Muscle of leg (tissue), 11 donors: ENCODE data around the gene KCND2. TPM values are rescaled to one million over a fixed set of nuclear protein-coding genes. Genes with fewer than 3 reads are reported as not detected.
"Not testable (repeated sequence)": the region's sequence is repeated elsewhere in the genome, so short reads cannot be mapped to it uniquely, and the experiment has no call there.

ENCODE experiments used
- DNase-seq: peaks from one replicate; pipeline ENCODE4 v3.0.0; 2013
- H3K27ac ChIP-seq: one replicate; pipeline ENCODE4 v1.5.1; 2013; ENCODE audit warnings: mild to moderate bottlenecking, low read length, control low read depth
- H3K27me3 ChIP-seq: one replicate; pipeline ENCODE4 v1.6.1; 2013; ENCODE audit warnings: low read length; ENCODE audit not compliant: control insufficient read depth, insufficient read depth
- H3K36me3 ChIP-seq: one replicate; pipeline ENCODE4 v1.6.1; 2013; ENCODE audit warnings: low read length; ENCODE audit not compliant: control insufficient read depth, insufficient read depth
- H3K4me1 ChIP-seq: one replicate; pipeline ENCODE4 v1.6.1; 2013; ENCODE audit warnings: low read length; ENCODE audit not compliant: control insufficient read depth, insufficient read depth
- H3K4me3 ChIP-seq: one replicate; pipeline ENCODE4 v1.5.1; 2013; ENCODE audit warnings: low read length, control low read depth
- H3K9me3 ChIP-seq: replicated peaks from 2 replicates; pipeline ENCODE4 v1.6.1; 2013; ENCODE audit warnings: low read depth, low read length; ENCODE audit not compliant: control insufficient read depth
- WGBS: methylation state at CpG from one replicate; pipeline ENCODE4 v1.1.5; 2013; ENCODE audit warnings: missing lambda C conversion rate; ENCODE audit not compliant: insufficient coverage; 5-methylcytosine and 5-hydroxymethylcytosine counted together
- polyA plus RNA-seq, 8 donors: library from polyadenylated mRNA; unstranded; fragments of 120-200 nt; gene quantifications; one replicate each; pipeline versions ENCODE4 v1.2.1 to v1.2.3, GENCODE V29; 2013; ENCODE audit warnings: inconsistent platforms in 1 of 8, low replicate concordance in 1 of 8; ENCODE audit not compliant: insufficient read length in 8 of 8, insufficient read depth in 1 of 8
- total RNA-seq: library from RNA; stranded (reverse); fragments of 120-200 nt; gene quantifications from one replicate; pipeline ENCODE4 v1.2.4, GENCODE V29; 2013

KCND2 gene
- total and polyA plus RNA-seq, 9 donors: 0.50 to 1.3 (median 0.88) TPM

- DNase-seq: no peak
- Histone ChIP-seq H3K9me3 (no peaks in the 10 kb centered on the region), H3K4me3 (no peak overlapping the region), H3K27ac (no peak overlapping the region), H3K4me1 (no peaks in the 10 kb centered on the region), H3K36me3 (no peaks in the 10 kb centered on the region), H3K27me3 (no peaks in the 10 kb centered on the region)
- WGBS: no CpG with 5 or more reads among the region's 1 CpG
Measured at GRCh38 chr7:120564145-120564544, 291.2 kb downstream of the KCND2 start.

GRCh38 chr7:120567204-120567603, 294.2 kb downstream of the KCND2 start:
- no peaks in the 10 kb centered on the region for H3K9me3 ChIP-seq
- no peak for DNase-seq
- no peaks in the 10 kb centered on the region for H3K36me3 ChIP-seq
- no peak overlapping the region for H3K27ac ChIP-seq
- H3K27me3 ChIP-seq: no peaks in the 10 kb centered on the region
- H3K4me3 ChIP-seq: no peak overlapping the region
- no peaks in the 10 kb centered on the region for H3K4me1 ChIP-seq

- not testable (repeated sequence) for H3K36me3 ChIP-seq, H3K9me3 ChIP-seq, H3K4me3 ChIP-seq, H3K27me3 ChIP-seq, DNase-seq, H3K27ac ChIP-seq, H3K4me1 ChIP-seq
- no CpG with 5 or more reads among the region's 4 CpGs for WGBS
Measured at GRCh38 chr7:120578657-120579056, 305.7 kb downstream of the KCND2 start.

GRCh38 chr7:120582916-120583315, 309.9 kb downstream of the KCND2 start:
- Histone ChIP-seq H3K4me1 (no peaks in the 10 kb centered on the region), H3K36me3 (no peaks in the 10 kb centered on the region), H3K27ac (no peak overlapping the region), H3K9me3 (no peaks in the 10 kb centered on the region), H3K4me3 (no peak overlapping the region), H3K27me3 (no peaks in the 10 kb centered on the region)
- no peak for DNase-seq
- no CpG with 5 or more reads among the region's 4 CpGs for WGBS

- H3K27me3 ChIP-seq: no peaks in the 10 kb centered on the region
- no peaks in the 10 kb centered on the region for H3K4me1 ChIP-seq
- no peaks in the 10 kb centered on the region for H3K9me3 ChIP-seq
- DNase-seq: peak; percentile 40
- no peaks in the 10 kb centered on the region for H3K36me3 ChIP-seq
- no CpG with 5 or more reads among the region's 4 CpGs for WGBS
- H3K4me3 ChIP-seq: no peak overlapping the region
- no peak overlapping the region for H3K27ac ChIP-seq
Measured at GRCh38 chr7:120583899-120584586, 311.1 kb downstream of the KCND2 start.

GRCh38 chr7:120586571-120586970, 313.6 kb downstream of the KCND2 start:
- DNase-seq: no peak
- no peaks in the 10 kb centered on the region for H3K9me3 ChIP-seq
- WGBS: no CpG with 5 or more reads among the region's 3 CpGs
- H3K4me3 ChIP-seq: no peak overlapping the region
- no peaks in the 10 kb centered on the region for H3K36me3 ChIP-seq
- no peaks in the 10 kb centered on the region for H3K27me3 ChIP-seq
- no peak overlapping the region for H3K27ac ChIP-seq
- no peaks in the 10 kb centered on the region for H3K4me1 ChIP-seq

- no peak overlapping the region for H3K4me3 ChIP-seq
- H3K9me3 ChIP-seq: no peaks in the 10 kb centered on the region
- DNase-seq: no peak
- no CpG with 5 or more reads among the region's 3 CpGs for WGBS
- no peaks in the 10 kb centered on the region for H3K36me3 ChIP-seq
- no peaks in the 10 kb centered on the region for H3K4me1 ChIP-seq
- H3K27me3 ChIP-seq: no peaks in the 10 kb centered on the region
- H3K27ac ChIP-seq: no peak overlapping the region
Measured at GRCh38 chr7:120587243-120587642, 314.3 kb downstream of the KCND2 start.

- Histone ChIP-seq H3K4me3 (no peak overlapping the region), H3K9me3 (no peaks in the 10 kb centered on the region), H3K27me3 (no peaks in the 10 kb centered on the region), H3K36me3 (no peaks in the 10 kb centered on the region), H3K4me1 (no peaks in the 10 kb centered on the region), H3K27ac (no peak overlapping the region)
- peak; percentile 11 for DNase-seq
- WGBS: no CpG with 5 or more reads among the region's 1 CpG
Measured at GRCh38 chr7:120588416-120588815, 315.4 kb downstream of the KCND2 start.

- H3K9me3 ChIP-seq: no peaks in the 10 kb centered on the region
- H3K4me1 ChIP-seq: no peaks in the 10 kb centered on the region
- no peaks in the 10 kb centered on the region for H3K27me3 ChIP-seq
- WGBS: no CpG with 5 or more reads among the region's 2 CpGs
- H3K27ac ChIP-seq: no peak overlapping the region
- H3K36me3 ChIP-seq: no peaks in the 10 kb centered on the region
- H3K4me3 ChIP-seq: no peak overlapping the region
- no peak for DNase-seq
Measured at GRCh38 chr7:120588862-120589261, 315.9 kb downstream of the KCND2 start.

GRCh38 chr7:120600607-120601006, 327.6 kb downstream of the KCND2 start:
- DNase-seq: no peak
- no peak overlapping the region for H3K4me3 ChIP-seq

GRCh38 chr7:120603366-120603765, 330.4 kb downstream of the KCND2 start:
- H3K4me3 ChIP-seq: no peak overlapping the region
- DNase-seq: no peak
- H3K27ac ChIP-seq: no peak overlapping the region
- H3K27me3 ChIP-seq: no peaks in the 10 kb centered on the region
- no peaks in the 10 kb centered on the region for H3K4me1 ChIP-seq
- no peaks in the 10 kb centered on the region for H3K9me3 ChIP-seq
- H3K36me3 ChIP-seq: no peaks in the 10 kb centered on the region

More at GRCh38 chr7:120600607-120601006, 327.6 kb downstream of the KCND2 start:
- no peaks in the 10 kb centered on the region for H3K36me3 ChIP-seq
- no peak overlapping the region for H3K27ac ChIP-seq
- no peaks in the 10 kb centered on the region for H3K27me3 ChIP-seq
- H3K4me1 ChIP-seq: no peaks in the 10 kb centered on the region
- WGBS: no CpG with 5 or more reads among the region's 1 CpG
- no peaks in the 10 kb centered on the region for H3K9me3 ChIP-seq
